Activated CD4-positive, CD25-positive, alpha-beta regulatory T cell treated with anti-CD3 and anti-CD28 coated beads, Interleukin-2, amount 50 U/mL, for 24 hours (primary cell): ENCODE measurements around the gene ZMIZ1.
A peak's percentile ranks its signal among the peaks of the same experiment; 100 is the strongest.

Source experiments
- ATAC-seq, 2 donors: fragments of 150-1000 bp; cut with Tn5 transposase; one replicate each; pipeline ENCODE4 v1.10.0; 2021; ENCODE audit warnings: mild to moderate bottlenecking in 1 of 2, moderate library complexity in 1 of 2

ZMIZ1 gene

GRCh38 chr10:79254333-79255006, 185.7 kb downstream of the ZMIZ1 start:
- ATAC-seq, result no peak

GRCh38 chr10:79255007-79255507, 186.3 kb downstream of the ZMIZ1 start:
- peak in 1 of 2 donors; percentile 61 for ATAC-seq

- ATAC-seq, result no peak
These were observed 187.6 kb downstream of the ZMIZ1 start for GRCh38 chr10:79256264-79256806.

GRCh38 chr10:79258894-79259293, 190.1 kb downstream of the ZMIZ1 start:
- ATAC-seq, result no peak

- ATAC-seq, result peak in 1 of 2 donors; percentile 37
These were observed 191.1 kb downstream of the ZMIZ1 start for GRCh38 chr10:79259834-79260233.

GRCh38 chr10:79260811-79261740, 192.3 kb downstream of the ZMIZ1 start:
- no peak for ATAC-seq

GRCh38 chr10:79262131-79262530, 193.4 kb downstream of the ZMIZ1 start:
- ATAC-seq, result no peak

- ATAC-seq, result no peak
These were observed 194.4 kb downstream of the ZMIZ1 start for GRCh38 chr10:79262959-79263746.

GRCh38 chr10:79263939-79264338, 195.2 kb downstream of the ZMIZ1 start:
- ATAC-seq, result no peak

- ATAC-seq, result no peak
These were observed 196.2 kb downstream of the ZMIZ1 start for GRCh38 chr10:79264942-79265341.

- peak; percentile 30 for ATAC-seq
These were observed 197.3 kb downstream of the ZMIZ1 start for GRCh38 chr10:79266084-79266483.

- peak; percentile 60 to 73 for ATAC-seq
These were observed 198.0 kb downstream of the ZMIZ1 start for GRCh38 chr10:79266543-79267312.

- no peak for ATAC-seq
These were observed 198.7 kb downstream of the ZMIZ1 start for GRCh38 chr10:79267499-79267898.

GRCh38 chr10:79268161-79268601, 199.4 kb downstream of the ZMIZ1 start:
- no peak for ATAC-seq

- no peak for ATAC-seq
These were observed 200.0 kb downstream of the ZMIZ1 start for GRCh38 chr10:79268742-79269141.

GRCh38 chr10:79269443-79269842, 200.7 kb downstream of the ZMIZ1 start:
- no peak for ATAC-seq

GRCh38 chr10:79269969-79270368, 201.2 kb downstream of the ZMIZ1 start:
- ATAC-seq, result no peak

GRCh38 chr10:79270466-79271246, 201.9 kb downstream of the ZMIZ1 start:
- ATAC-seq, result no peak

GRCh38 chr10:79272353-79272752, 203.6 kb downstream of the ZMIZ1 start:
- no peak for ATAC-seq

GRCh38 chr10:79273604-79274003, 204.8 kb downstream of the ZMIZ1 start:
- no peak for ATAC-seq
